GM21717 (cell line): ENCODE measurements around the gene KIAA2012.

ENCODE experiments used
- ATAC-seq: cut with Tn5 transposase; IDR thresholded peaks from one replicate; pipeline ENCODE4 v1.9.1; 2021; ENCODE audit warnings: mild to moderate bottlenecking, moderate library complexity; ENCODE audit not compliant: unreplicated experiment

KIAA2012 gene

GRCh38 chr2:202079310-202079709 lies 6.3 kb downstream of the KIAA2012 start:
- ATAC-seq, result no peak

- ATAC-seq, result no peak
These were observed 11.2 kb downstream of the KIAA2012 start for GRCh38 chr2:202084265-202084664.

DNA sequence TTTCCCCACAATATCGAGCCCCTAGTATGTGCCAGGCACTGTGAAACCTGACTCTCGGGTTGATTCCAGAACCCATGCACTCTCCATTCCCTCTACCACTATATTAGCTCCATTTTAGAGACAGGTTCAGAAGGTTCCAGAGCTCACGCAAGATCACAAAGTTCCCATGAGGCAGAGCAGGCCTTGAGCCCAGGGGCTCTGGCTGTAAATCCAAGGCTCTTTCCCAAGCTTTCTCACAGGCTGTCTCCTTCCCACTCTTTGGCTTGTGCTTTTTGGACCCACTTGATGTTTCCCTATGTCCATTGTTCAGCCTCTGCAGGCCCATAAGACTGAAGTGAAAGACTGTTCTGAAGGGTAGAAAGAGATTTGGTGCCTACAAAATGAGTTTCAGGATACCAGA lies 15.7 kb downstream of the KIAA2012 start:
- no peak for ATAC-seq

DNA sequence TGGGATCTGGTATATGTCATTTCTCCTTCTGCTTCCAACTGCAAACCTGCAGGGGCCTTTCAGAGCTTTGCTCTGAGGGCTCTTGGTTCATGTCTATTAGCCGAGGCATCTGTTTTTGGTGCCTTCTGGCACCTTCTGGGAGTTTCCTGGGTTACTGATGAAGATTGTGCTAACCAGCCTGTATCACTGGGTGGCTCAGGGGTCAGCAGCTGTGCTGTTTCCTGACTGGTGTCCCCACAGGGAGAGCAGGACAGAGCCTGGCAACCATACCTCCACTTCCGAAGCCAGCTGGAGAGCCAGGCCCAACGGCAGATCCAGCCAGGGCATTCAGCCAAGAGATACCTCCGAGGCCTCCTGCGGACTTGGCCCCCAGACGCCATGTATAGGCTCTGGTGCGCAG lies 17.5 kb downstream of the KIAA2012 start:
- ATAC-seq, result no peak

DNA sequence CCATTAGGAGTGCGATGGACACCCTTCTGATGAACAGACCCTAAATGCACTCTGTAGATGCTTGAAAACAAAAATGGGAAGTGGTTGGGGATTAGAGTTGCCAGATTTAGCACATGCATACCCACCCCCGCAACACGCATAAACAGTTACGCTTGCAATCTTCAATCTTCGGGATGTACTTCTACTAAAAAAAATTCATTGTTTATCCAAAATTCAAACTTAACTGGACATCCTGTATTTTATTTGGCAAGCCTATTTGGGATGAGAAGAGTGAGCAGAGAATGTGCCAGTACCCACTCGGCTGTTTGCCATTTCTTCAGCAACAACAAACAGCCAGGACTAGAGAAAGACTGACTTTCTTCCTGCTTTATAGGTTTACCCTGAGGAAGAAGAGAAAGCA lies 18.4 kb downstream of the KIAA2012 start:
- ATAC-seq, result no peak

GRCh38 chr2:202094426-202094986 lies 21.5 kb downstream of the KIAA2012 start:
- ATAC-seq, result no peak

GRCh38 chr2:202095235-202095634 lies 22.2 kb downstream of the KIAA2012 start:
- ATAC-seq, result no peak

- ATAC-seq, result no peak
These were observed 23.7 kb downstream of the KIAA2012 start for GRCh38 chr2:202096736-202097135.

DNA sequence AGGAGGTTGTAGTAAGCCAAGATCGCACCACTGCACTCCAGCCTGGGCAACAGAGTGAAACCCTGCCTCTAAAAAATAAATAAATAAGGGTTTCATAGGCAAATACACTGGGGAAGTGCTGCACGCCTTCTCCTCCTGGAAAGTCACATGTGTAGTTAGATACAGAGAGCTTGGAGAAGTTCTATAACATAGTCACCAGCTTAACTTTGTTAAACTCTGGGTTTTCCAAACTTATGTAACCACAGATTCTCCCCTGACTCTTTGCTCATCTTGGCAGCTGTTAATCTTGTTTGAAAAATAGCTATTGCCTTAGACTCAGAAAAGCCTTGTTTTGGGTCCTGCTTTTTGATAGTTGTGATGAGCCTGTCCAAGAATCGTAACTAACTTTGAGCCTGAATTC lies 25.2 kb downstream of the KIAA2012 start:
- ATAC-seq, result no peak

DNA sequence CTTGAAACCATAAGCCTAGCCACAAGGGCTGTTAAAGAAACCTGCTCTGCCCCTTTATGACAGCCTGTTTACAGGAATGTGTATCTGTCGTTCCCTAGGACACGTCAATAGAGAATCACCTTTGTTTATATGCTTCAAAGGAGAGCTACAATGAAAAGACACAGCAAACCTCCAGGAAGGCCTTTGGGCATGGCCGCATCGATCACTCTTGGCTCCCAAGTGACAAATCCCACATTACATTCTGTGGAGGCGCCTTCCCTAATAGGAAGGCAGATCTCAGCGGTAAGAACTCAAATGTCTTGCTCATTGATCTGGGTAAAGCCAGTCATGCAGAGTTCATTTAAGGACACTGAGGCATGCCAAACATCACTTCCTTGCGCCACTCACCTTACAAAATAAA lies 26.5 kb downstream of the KIAA2012 start:
- ATAC-seq, result no peak

GRCh38 chr2:202100176-202100575 lies 27.1 kb downstream of the KIAA2012 start:
- no peak for ATAC-seq

DNA sequence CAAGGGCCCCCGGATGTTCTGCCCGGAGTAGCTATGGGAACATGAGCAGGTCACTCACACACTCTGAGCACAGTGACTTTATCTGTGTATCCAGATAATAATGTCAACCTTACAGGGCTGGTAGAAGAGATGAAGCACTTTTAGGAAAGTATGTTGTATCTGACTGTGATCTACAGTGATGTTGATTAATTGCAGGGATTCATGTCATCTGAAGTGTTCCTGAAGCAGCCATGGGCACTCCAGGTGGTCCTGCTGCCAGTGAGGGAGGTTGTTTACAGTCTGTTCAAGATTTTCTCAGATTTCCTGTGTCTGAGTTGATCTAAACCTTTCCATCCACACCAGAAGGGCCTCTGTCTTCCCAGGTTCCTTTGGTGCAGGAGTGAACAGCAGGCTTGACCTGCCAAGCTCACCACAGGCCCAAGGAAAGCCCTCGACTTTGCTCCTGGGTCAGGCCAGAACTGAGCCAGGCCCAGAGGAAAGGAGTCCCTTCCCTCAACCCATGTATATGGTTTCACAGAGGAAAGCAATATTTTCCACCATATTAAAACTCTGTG lies 28.0 kb downstream of the KIAA2012 start:
- ATAC-seq, result no peak

- ATAC-seq, result no peak
These were observed 29.5 kb downstream of the KIAA2012 start for GRCh38 chr2:202102425-202103000.

GRCh38 chr2:202104286-202104870 lies 31.3 kb downstream of the KIAA2012 start:
- no peak for ATAC-seq

GRCh38 chr2:202105025-202105424 lies 32.0 kb downstream of the KIAA2012 start:
- ATAC-seq, result no peak

DNA sequence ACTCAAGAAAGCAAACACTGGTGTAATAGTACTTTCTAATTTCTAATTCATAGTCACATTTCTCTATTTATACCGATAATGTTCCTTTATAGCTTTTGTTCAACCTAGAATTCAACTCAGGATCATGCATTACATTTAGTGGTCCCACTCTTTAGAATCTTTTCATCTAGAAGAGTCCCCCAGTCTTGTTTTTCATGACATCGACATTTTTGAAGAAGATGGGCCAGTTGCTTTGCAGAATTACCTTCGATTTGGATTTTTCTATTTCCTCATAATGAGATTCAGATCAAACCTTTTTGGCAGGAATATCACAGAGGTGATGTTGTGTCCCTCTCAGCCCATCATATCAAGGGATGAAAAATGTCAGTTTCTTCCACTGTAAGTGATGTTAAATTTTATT lies 35.3 kb downstream of the KIAA2012 start:
- no peak for ATAC-seq

DNA sequence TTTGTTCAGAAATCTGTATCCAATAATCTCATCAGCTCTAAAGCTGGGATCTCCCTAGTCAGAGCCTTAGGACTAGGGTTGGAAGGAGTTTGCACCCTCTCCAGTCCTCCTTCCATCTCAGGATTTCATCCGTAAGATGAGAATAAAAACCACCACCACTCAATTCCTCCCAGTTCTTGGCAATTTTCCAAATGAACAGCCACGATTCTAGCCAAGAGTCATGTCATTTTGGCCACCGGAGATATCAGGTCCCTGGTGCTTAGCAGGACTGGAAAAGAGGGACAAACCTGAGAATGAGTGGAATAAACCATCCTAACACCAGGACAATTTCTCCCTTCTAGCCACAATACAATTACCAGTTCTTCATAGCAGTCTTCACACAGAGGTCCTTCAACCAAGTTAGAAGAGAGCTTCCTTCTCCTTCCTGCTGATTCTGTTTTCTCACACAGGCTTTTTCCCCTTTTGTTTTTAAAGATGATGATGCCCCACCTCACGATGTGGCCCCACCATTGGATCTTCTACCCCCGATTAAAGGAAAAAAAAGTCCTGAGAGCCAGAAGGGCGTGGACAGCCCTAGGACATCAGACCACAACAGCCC lies 36.2 kb downstream of the KIAA2012 start:
- no peak for ATAC-seq

DNA sequence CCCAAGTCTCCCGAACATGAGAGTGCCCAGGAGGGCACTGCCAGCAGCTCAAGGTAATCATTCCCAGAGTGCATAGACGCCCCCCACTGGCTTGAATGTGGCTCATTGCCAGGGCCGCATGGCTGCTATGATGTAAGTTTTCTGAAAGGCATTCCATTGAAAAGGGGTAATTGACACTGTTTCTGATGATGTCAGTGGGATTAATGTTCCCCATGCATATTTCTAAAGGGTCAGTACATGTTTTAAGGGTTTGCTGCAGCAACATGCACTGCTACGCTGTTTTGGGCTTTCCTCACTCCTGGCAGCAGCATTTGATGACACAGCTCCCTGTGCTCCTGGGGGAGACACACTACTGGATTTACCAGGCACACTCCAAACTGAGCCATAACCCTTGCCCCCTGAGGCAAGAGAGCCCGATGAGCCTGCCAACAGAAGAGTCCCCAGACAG lies 36.7 kb downstream of the KIAA2012 start:
- ATAC-seq, result no peak

GRCh38 chr2:202110491-202110890 lies 37.4 kb downstream of the KIAA2012 start:
- no peak for ATAC-seq

DNA sequence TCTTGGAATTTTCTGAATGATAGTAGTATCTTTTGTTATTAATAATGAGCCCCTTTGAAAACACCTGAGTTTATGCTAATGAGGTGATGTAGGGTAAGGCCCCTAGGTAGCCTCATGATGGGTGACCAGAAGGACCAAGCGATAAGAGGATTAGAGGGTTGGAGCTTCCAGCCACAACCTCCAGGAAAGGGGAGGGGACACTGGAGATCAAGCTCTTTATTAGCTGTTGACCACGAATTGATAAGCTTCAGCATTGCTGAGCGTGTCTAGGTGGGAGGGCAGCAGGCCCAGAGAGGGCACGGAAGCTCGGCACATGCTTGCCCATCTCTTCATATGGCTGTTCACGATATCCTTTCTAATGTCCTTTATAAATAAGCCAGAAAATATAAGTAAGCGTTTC lies 39.0 kb downstream of the KIAA2012 start:
- ATAC-seq, result no peak

DNA sequence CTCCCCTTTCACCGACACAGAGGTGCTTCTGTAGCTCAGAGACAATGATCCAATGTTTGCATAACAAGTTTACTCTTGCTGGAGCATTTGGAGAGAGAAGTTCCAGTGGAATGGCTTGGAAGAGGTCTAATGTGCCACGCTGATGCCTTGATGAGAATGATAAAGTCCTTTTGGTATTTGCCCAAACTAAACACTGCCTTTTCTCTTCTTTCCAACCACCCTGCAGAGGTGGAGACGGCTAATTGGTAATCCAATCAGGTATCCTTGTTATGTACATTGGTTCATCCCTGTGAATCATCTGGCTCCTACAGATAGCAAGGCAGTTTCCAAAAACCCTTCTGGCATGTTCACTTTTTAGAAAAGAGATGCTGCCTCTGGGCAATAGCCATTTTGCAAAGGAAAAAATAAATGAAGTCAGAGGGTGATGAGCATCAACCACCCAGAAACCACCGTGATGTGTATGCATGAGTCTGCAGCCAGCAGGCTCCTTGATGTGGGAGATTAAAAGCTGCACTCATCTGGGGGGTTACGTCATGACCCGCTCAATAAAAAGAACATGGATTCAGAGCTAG lies 40.6 kb downstream of the KIAA2012 start:
- no peak for ATAC-seq

GRCh38 chr2:202114291-202114690 lies 41.2 kb downstream of the KIAA2012 start:
- no peak for ATAC-seq
